Measurements from ENCODE around the gene BAIAP2L2.

GRCh38 chr22:38129021-38129420 lies 18.5 kb upstream of the BAIAP2L2 start:
- no peak for TF ChIP-seq POLR2A (IDR thresholded peaks at IDR 0.05; ENCODE audit: low read depth, low read length)
- TF ChIP-seq CTCF (IDR thresholded peaks at IDR 0.05; ENCODE audit: extremely low read depth in 1 of 2, insufficient read depth in 1 of 2, low read depth in 1 of 2, low read length in 2 of 2) = no peak
